Smooth muscle cell (in vitro differentiated cells): ENCODE measurements around the gene ZNFX1. TPM values are rescaled to one million over a fixed set of nuclear protein-coding genes. Genes with fewer than 3 reads are reported as not detected.

Experiments used
- DNase-seq: peaks from one replicate; lab custom pipeline; 2025; ENCODE audit not compliant: unreplicated experiment; lab: John Stamatoyannopoulos, UW
- H2AFZ ChIP-seq: fragments of 200-600 bp; sonication (generic); 2 replicates; pipeline ENCODE4 v1.6.0; 2016; ENCODE audit warnings: antibody characterized with exemption, low read depth, mild to moderate bottlenecking
- H3F3A ChIP-seq: fragments of 200-600 bp; sonication (generic); 2 replicates; pipeline ENCODE4 v1.6.0; 2017; ENCODE audit warnings: antibody characterized with exemption, low read depth
- H3K27ac ChIP-seq: fragments of 200-600 bp; sonication (generic); 2 replicates; pipeline ENCODE4 v1.5.1; 2016; ENCODE audit warnings: low read depth, mild to moderate bottlenecking
- H3K27me3 ChIP-seq: fragments of 200-600 bp; sonication (generic); 2 replicates; pipeline ENCODE4 v1.6.1; 2016; ENCODE audit warnings: low read depth, mild to moderate bottlenecking
- H3K36me3 ChIP-seq: fragments of 200-600 bp; sonication (generic); 2 replicates; pipeline ENCODE4 v1.5.1; 2016; ENCODE audit warnings: low read depth
- H3K4me1 ChIP-seq: fragments of 200-600 bp; sonication (generic); 2 replicates; pipeline ENCODE4 v1.5.1; 2016; ENCODE audit warnings: low read depth
- H3K4me2 ChIP-seq: fragments of 200-600 bp; sonication (generic); 2 replicates; pipeline ENCODE4 v1.6.0; 2016; ENCODE audit warnings: mild to moderate bottlenecking
- H3K4me3 ChIP-seq: fragments of 200-600 bp; sonication (generic); 2 replicates; pipeline ENCODE4 v1.5.1; 2016; ENCODE audit warnings: mild to moderate bottlenecking
- H3K79me2 ChIP-seq: fragments of 200-600 bp; sonication (generic); 2 replicates; pipeline ENCODE4 v1.6.0; 2016; ENCODE audit warnings: low read depth, mild to moderate bottlenecking
- H3K9ac ChIP-seq: fragments of 200-600 bp; sonication (generic); 2 replicates; pipeline ENCODE4 v1.6.0; 2016; ENCODE audit warnings: low read depth
- H3K9me3 ChIP-seq: fragments of 200-600 bp; sonication (generic); replicated peaks from 2 replicates; pipeline ENCODE4 v1.5.1; 2016; ENCODE audit warnings: low read depth
- H4K20me1 ChIP-seq: fragments of 200-600 bp; sonication (generic); 2 replicates; pipeline ENCODE4 v1.6.0; 2016; ENCODE audit warnings: low read depth
- CTCF ChIP-seq: fragments of 200-600 bp; sonication (generic); IDR thresholded peaks from 2 replicates; pipeline ENCODE4 v1.5.1; 2017; ENCODE audit warnings: borderline replicate concordance, mild to moderate bottlenecking, antibody characterized with exemption; ENCODE audit not compliant: insufficient read depth, poor library complexity, severe bottlenecking
- WGBS: methylation state at CpG from one replicate; pipeline ENCODE4 v1.1.7; 2016; ENCODE audit warnings: low lambda C conversion rate; 5-methylcytosine and 5-hydroxymethylcytosine counted together
- polyA plus RNA-seq: library from polyadenylated mRNA; unstranded; fragments of >200 nt; fragmentation: Nextera tagmentation; extraction: Ambion mirVana; gene quantifications from 2 replicates; pipeline ENCODE4 v1.2.1, GENCODE V29; 2016
- total RNA-seq: library from RNA; depleted of rRNA; stranded (reverse); fragments of >200 nt; gene quantifications from 2 replicates; pipeline ENCODE4 v1.2.3, GENCODE V29; 2014

The ZNFX1 gene
- total and polyA plus RNA-seq, 2 experiments from 2014 or later, result 15.9 to 16.4 TPM

GRCh38 chr20:49280463-49281058 is 2.7 kb upstream of the ZNFX1 start:
- Histone ChIP-seq H3K27ac (peak overlapping the region; percentile 97), H3K36me3 (no peaks in the 10 kb centered on the region), H3K27me3 (no peaks in the 10 kb centered on the region), H2AFZ (no peak overlapping the region), H3K9me3 (no peaks in the 10 kb centered on the region), H3K4me2 (peak overlapping the region; percentile 87), H3K4me3 (peak overlapping the region; percentile 72), H3K79me2 (peaks cover 78% of the 10 kb centered on the region), H3K4me1 (peaks cover 58% of the 10 kb centered on the region), H3F3A (peaks cover 40% of the 10 kb centered on the region), H3K9ac (peak overlapping the region; percentile 82), H4K20me1 (peaks cover 79% of the 10 kb centered on the region)
- no peak for DNase-seq
- 3% methylated on average over 6 of the region's 6 CpGs for WGBS
- no peak for TF ChIP-seq CTCF

- no peak for DNase-seq
- H3F3A ChIP-seq, result peaks cover 35% of the 10 kb centered on the region
- H3K9ac ChIP-seq, result peak overlapping the region; percentile 82
- 4% methylated on average over 7 of the region's 7 CpGs for WGBS
- peak overlapping the region; percentile 72 for H3K4me3 ChIP-seq
- no peaks in the 10 kb centered on the region for H3K27me3 ChIP-seq
- peaks cover 77% of the 10 kb centered on the region for H3K79me2 ChIP-seq
- peaks cover 78% of the 10 kb centered on the region for H4K20me1 ChIP-seq
- no peaks in the 10 kb centered on the region for H3K9me3 ChIP-seq
- H3K4me2 ChIP-seq, result peak overlapping the region; percentile 87
- peaks cover 52% of the 10 kb centered on the region for H3K4me1 ChIP-seq
- peak overlapping the region; percentile 97 for H3K27ac ChIP-seq
- no peak overlapping the region for H2AFZ ChIP-seq
- no peaks in the 10 kb centered on the region for H3K36me3 ChIP-seq
- TF ChIP-seq CTCF, result no peak
Observed at GRCh38 chr20:49279677-49280462, 2.0 kb upstream of the ZNFX1 start.

- Histone ChIP-seq H3K27ac (peak overlapping the region; percentile 97), H3K4me2 (peak overlapping the region; percentile 87), H3K36me3 (no peaks in the 10 kb centered on the region), H3K9ac (peak overlapping the region; percentile 82), H3K9me3 (no peaks in the 10 kb centered on the region), H4K20me1 (peaks cover 71% of the 10 kb centered on the region), H3K4me1 (peaks cover 43% of the 10 kb centered on the region), H3K4me3 (peak overlapping the region; percentile 72), H3K79me2 (peaks cover 76% of the 10 kb centered on the region), H3K27me3 (no peaks in the 10 kb centered on the region), H3F3A (peaks cover 29% of the 10 kb centered on the region), H2AFZ (no peak overlapping the region)
- DNase-seq, result no peak
- under 1% methylated on average over 33 of the region's 33 CpGs for WGBS
- no peak for TF ChIP-seq CTCF
Observed at GRCh38 chr20:49278818-49279676, 1.2 kb upstream of the ZNFX1 start.
